HL-60 (cell line): ENCODE results near the gene DNAH1.

Experiments
- DNase-seq, 2 experiments: peaks; one replicate each; pipeline ENCODE4 v3.0.0-alpha.2; 2010 to 2020; ENCODE audit warnings: low read depth in 1 of 2, low spot score in 1 of 2
- H3K27ac ChIP-seq: fragments of 250-450 bp; sonication (Bioruptor Pico); replicated peaks from 2 replicates; pipeline ENCODE4 v1.5.1; 2020; ENCODE audit warnings: mild to moderate bottlenecking, moderate library complexity
- H3K27me3 ChIP-seq: fragments of 250-450 bp; sonication (Bioruptor Pico); 2 replicates; pipeline ENCODE4 v1.5.1; 2021; ENCODE audit warnings: mild to moderate bottlenecking, moderate library complexity; ENCODE audit not compliant: insufficient read depth, poor library complexity, severe bottlenecking
- H3K4me3 ChIP-seq: replicated peaks from 2 replicates; pipeline ENCODE4 v1.5.1; 2011; ENCODE audit warnings: mild to moderate bottlenecking, control low read depth, low read length; ENCODE audit not compliant: insufficient read depth
- CTCF ChIP-seq: IDR thresholded peaks from one replicate; pipeline ENCODE4 v1.5.1; 2011; ENCODE audit warnings: low read length, control low read depth, inconsistent platforms; ENCODE audit not compliant: insufficient read depth
- GABPA ChIP-seq: IDR thresholded peaks from 2 replicates; pipeline ENCODE4 v1.6.1; 2012; ENCODE audit warnings: low read depth
- POLR2AphosphoS5 ChIP-seq: IDR thresholded peaks from 2 replicates; pipeline ENCODE4 v1.6.1; 2012; ENCODE audit warnings: low read depth
- REST ChIP-seq: IDR thresholded peaks from 2 replicates; pipeline ENCODE4 v1.6.1; 2012; ENCODE audit warnings: low read depth; ENCODE audit not compliant: insufficient replicate concordance
- SPI1 ChIP-seq: IDR thresholded peaks from 2 replicates; pipeline ENCODE4 v1.6.1; 2012; ENCODE audit warnings: low read depth, mild to moderate bottlenecking, borderline replicate concordance

DNAH1 gene

GRCh38 chr3:52346623-52347530 is 30.8 kb downstream of the DNAH1 start:
- DNase-seq, result no peak
- Histone ChIP-seq H3K4me3 (no peak overlapping the region), H3K27me3 (no peaks in the 10 kb centered on the region), H3K27ac (no peak overlapping the region)
- TF ChIP-seq GABPA (no peak), CTCF (no peak), POLR2AphosphoS5 (no peak), SPI1 (no peak), REST (no peak)

DNA sequence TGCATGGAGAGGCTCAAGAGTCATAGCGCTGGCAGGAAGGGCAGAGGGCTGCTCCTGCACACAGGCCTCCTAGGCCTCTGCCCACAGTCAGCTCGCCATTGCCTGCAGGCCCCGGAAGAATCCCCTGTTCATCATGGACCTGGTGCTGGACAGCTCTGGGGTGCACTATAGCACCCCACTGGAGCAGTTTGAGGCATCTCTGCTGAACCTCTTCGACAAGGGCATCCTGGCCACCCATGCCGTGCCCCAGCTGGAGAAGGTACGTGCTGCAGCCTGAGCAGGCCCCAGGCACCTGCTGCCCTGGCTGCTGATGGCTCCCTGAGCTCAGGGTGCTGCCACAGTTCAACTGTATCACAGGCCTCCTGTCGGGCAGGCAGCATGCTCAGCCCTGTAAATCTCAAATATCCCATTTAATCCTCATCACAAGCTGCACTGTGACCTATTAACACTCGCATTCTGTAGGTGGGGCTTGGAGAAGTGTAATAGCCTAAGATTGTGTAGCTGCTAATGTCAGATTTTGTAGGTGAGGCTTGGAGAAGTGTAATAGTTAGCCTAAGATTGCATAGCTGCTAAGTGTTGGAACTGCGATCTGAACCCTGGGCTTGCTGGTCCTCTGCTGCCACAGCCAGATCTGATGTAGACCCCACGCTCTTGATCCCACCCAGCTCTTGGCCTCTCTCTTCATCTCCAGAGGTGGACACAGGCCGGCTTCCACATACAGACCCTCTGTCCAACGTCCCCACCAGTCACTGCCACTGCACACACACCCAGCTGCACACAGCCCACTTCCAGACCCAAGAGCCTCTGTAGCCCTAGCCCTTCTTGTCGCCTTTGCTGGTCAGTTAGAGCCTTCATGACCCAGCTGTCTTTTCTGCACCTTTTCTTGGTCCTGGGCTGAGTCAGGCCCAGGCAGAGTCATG is 31.9 kb downstream of the DNAH1 start:
- no peak overlapping the region for H3K27ac ChIP-seq
- TF ChIP-seq GABPA (no peak), CTCF (no peak), REST (no peak)
- DNase-seq, result no peak
- H3K27me3 ChIP-seq, result no peaks in the 10 kb centered on the region
- H3K4me3 ChIP-seq, result no peak overlapping the region

- TF ChIP-seq POLR2AphosphoS5 (no peak), GABPA (no peak), SPI1 (no peak), CTCF (no peak), REST (no peak)
- Histone ChIP-seq H3K27me3 (no peaks in the 10 kb centered on the region), H3K4me3 (no peak overlapping the region), H3K27ac (no peak overlapping the region)
- DNase-seq, result no peak
Measured at GRCh38 chr3:52349131-52349530, 33.0 kb downstream of the DNAH1 start.
